T-cell (primary cell): ENCODE results near the gene CABLES2. TPM values are rescaled to one million over a fixed set of nuclear protein-coding genes. Genes with fewer than 3 reads are reported as not detected.

Experiments used
- ATAC-seq, 4 experiments: fragments of 200-7000 bp in 3 of 4; fragments of 150-1000 bp in 1 of 4; cut with Tn5 transposase; replicated peaks in 1 of 4; 1 replicate in 3 of 4; 2 replicates in 1 of 4; pipeline ENCODE4 v1.10.0; 2021; ENCODE audit warnings: moderate library complexity in 3 of 4, mild to moderate bottlenecking in 2 of 4, moderate number of reproducible peaks in 1 of 4
- CTCF ChIA-PET, 2 donors: fragments of 300-600 bp; sonication (Branson Sonifier 250); formaldehyde crosslinking; loops; one replicate each; lab custom pipeline; 2022; ENCODE audit warnings: antibody characterized with exemption in 2 of 2; lab: Charles Lee
- POLR2A ChIA-PET, 2 donors: fragments of 300-600 bp; sonication (Branson Sonifier 250); formaldehyde crosslinking; loops; one replicate each; lab custom pipeline; 2022; ENCODE audit warnings: antibody characterized with exemption in 2 of 2; lab: Charles Lee
- DNase-seq, 35 experiments: peaks; one replicate each; pipeline versions ENCODE4 v3.0.0 to v3.0.0-alpha.2; 2013 to 2023
- H3K27ac ChIP-seq: one replicate; pipeline ENCODE4 v1.5.1; 2013; ENCODE audit warnings: low read length
- H3K27me3 ChIP-seq, 2 experiments: replicated peaks in 1 of 2; 1 replicate in 1 of 2; 2 replicates in 1 of 2; pipeline versions ENCODE4 v1.6.1 to v1.7.0; 2013; ENCODE audit warnings: low read length in 1 of 2, mixed read lengths in 1 of 2; ENCODE audit not compliant: control insufficient read depth in 2 of 2, insufficient read depth in 2 of 2; ENCODE audit errors: extremely low read depth in 1 of 2
- H3K36me3 ChIP-seq, 2 donors: 1 replicate in 1 of 2; 2 replicates in 1 of 2; pipeline versions ENCODE4 v1.6.1 to v1.7.0; 2013; ENCODE audit warnings: low read length in 1 of 2; ENCODE audit not compliant: control insufficient read depth in 2 of 2, insufficient read depth in 1 of 2; ENCODE audit errors: extremely low read depth in 1 of 2
- H3K4me1 ChIP-seq, 2 experiments: 1 replicate in 1 of 2; 2 replicates in 1 of 2; pipeline versions ENCODE4 v1.6.1 to v1.7.0; 2013; ENCODE audit warnings: low read length in 2 of 2, mixed read lengths in 1 of 2; ENCODE audit not compliant: insufficient read depth in 2 of 2, control insufficient read depth in 1 of 2; ENCODE audit errors: extremely low read depth in 1 of 2
- H3K4me3 ChIP-seq, 2 donors: 1 replicate in 1 of 2; 2 replicates in 1 of 2; pipeline versions ENCODE4 v1.5.1 to v1.7.0; 2013; ENCODE audit warnings: mild to moderate bottlenecking in 2 of 2, low read length in 1 of 2, moderate library complexity in 1 of 2; ENCODE audit not compliant: control insufficient read depth in 1 of 2; ENCODE audit errors: extremely low read depth in 1 of 2
- H3K9me3 ChIP-seq: 2 replicates; pipeline ENCODE4 v1.7.0; 2013
- H3K27ac Mint-ChIP-seq, 2 donors: one replicate each; pipeline ENCODE4 v1.8.0; 2020 to 2021; ENCODE audit warnings: mild to moderate bottlenecking in 2 of 2, mixed read lengths in 2 of 2
- H3K27me3 Mint-ChIP-seq, 2 donors: one replicate each; pipeline ENCODE4 v1.8.0; 2021 to 2022; ENCODE audit warnings: mixed read lengths in 2 of 2
- H3K36me3 Mint-ChIP-seq: one replicate; pipeline ENCODE4 v1.8.0; 2021; ENCODE audit warnings: mixed read lengths
- H3K4me1 Mint-ChIP-seq, 3 donors: one replicate each; pipeline ENCODE4 v1.8.0; 2020 to 2022; ENCODE audit warnings: mixed read lengths in 3 of 3, mild to moderate bottlenecking in 1 of 3
- H3K4me3 Mint-ChIP-seq, 3 donors: one replicate each; pipeline ENCODE4 v1.8.0; 2020 to 2022; ENCODE audit warnings: mild to moderate bottlenecking in 3 of 3, mixed read lengths in 3 of 3, moderate library complexity in 3 of 3
- H3K9me3 Mint-ChIP-seq, 3 donors: one replicate each; pipeline ENCODE4 v1.8.0; 2020 to 2022; ENCODE audit warnings: mixed read lengths in 3 of 3
- WGBS: methylation state at CpG from one replicate; pipeline ENCODE4 v1.1.5; 2013; ENCODE audit warnings: missing lambda C conversion rate; ENCODE audit not compliant: insufficient coverage; 5-methylcytosine and 5-hydroxymethylcytosine counted together
- total RNA-seq, 35 experiments: library from RNA in 6 of 35; stranded (reverse) in 6 of 35; fragments of 120-200 nt in 1 of 35; gene quantifications; one replicate each; pipeline versions ENCODE4 v1.2.1 to v1.2.4 and lab custom pipeline; 2013 to 2026

Gene CABLES2
- total RNA-seq, 5 donors from 2014 or later (not counting 1 experiment from before 2014, with no cell fraction given), result 4.3 to 6.8 (median 5.6) TPM

DNA sequence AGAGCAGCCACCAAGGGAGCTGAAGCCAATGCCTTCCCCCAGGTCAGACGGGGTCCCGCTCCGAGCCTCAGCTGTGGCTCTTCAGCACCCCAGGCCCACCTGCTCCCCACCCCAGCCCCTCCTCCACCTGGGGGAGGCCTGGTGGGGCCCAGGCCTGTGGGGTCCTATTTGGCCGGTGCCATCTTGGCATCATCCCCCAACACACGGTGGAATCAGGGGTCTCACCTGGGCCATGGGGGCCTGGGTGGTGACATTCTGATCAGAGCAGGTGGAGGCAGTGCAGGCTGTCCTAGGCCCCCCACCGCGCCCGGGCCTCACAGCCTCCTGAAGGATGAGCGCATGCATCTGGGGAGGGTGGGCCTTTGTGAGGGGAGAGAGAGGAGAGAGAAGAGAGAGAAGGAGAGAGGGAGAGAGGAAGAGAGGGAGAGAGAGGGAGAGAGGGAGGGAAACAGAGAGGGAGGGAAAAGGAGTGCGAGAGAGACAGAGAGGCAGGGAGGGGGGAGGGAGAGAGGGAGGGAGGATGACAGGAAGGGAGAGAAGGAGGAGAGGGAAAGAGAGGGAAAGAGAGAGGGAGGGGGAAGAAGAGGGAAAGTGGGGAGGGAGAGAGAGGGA, 44.2 kb upstream of the CABLES2 start:
- H3K4me1 Mint-ChIP-seq, result no peaks in the 10 kb centered on the region
- Histone ChIP-seq H3K4me3 (no peak overlapping the region), H3K27me3 (peaks cover 0 to 57% of the 10 kb centered on the region in 2 experiments), H3K27ac (no peak overlapping the region), H3K9me3 (no peaks in the 10 kb centered on the region), H3K36me3 (no peaks in the 10 kb centered on the region), H3K4me1 (no peaks in the 10 kb centered on the region)
- DNase-seq, result no peak
- H3K27me3 Mint-ChIP-seq, result peaks cover 3 to 23% of the 10 kb centered on the region in 2 donors
- ChIA-PET CTCF (no interaction called here), POLR2A (no interaction called here)
- H3K4me3 Mint-ChIP-seq, result no peak overlapping the region
- no peaks in the 10 kb centered on the region for H3K9me3 Mint-ChIP-seq
- H3K36me3 Mint-ChIP-seq, result no peaks in the 10 kb centered on the region
- no peak overlapping the region for H3K27ac Mint-ChIP-seq
- WGBS, result 81% methylated on average over 3 of the region's 10 CpGs
- no peak for ATAC-seq

DNA sequence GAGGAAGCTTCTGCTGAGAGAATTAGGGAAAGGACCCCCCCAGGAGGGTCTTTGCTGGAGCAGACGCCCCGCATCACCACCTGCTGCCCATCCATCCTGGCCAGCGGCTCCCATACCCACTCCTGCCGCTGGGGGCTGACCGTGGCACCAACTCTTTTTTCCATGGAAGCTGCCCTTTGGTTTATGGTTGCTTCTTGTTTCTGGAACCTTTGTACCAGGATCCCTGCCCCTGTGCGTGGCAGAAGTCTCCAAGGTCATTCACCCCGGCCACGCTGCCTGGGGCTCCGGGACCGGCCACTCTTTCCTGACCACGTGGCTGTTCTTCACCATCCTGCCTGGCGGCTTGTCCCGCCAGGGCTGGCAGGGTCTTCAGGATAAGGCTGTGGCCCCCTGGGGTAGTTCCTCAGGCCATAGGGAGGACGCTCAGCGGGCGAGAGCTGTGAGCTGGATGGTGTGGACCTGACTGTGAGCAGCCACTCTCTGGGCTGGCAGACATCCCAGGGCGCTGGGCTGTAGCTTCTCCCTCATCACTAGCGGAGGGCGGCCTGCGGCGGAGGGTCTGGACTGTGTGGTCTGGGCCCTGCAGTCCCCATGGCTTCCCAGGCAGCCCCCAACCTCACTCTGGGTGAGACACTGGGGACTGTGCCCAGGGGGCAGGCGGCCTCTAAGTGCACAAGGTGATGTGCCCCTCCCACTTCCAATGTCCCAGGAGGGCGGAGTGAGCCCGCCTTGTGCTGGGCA, 43.0 kb upstream of the CABLES2 start:
- Histone ChIP-seq H3K36me3 (no peaks in the 10 kb centered on the region), H3K27ac (no peak overlapping the region), H3K4me1 (no peaks in the 10 kb centered on the region), H3K27me3 (peaks cover 0 to 58% of the 10 kb centered on the region in 2 experiments), H3K9me3 (no peaks in the 10 kb centered on the region), H3K4me3 (no peak overlapping the region)
- H3K4me3 Mint-ChIP-seq, result no peak overlapping the region
- no peaks in the 10 kb centered on the region for H3K9me3 Mint-ChIP-seq
- ChIA-PET CTCF (no interaction called here), POLR2A (no interaction called here)
- no peaks in the 10 kb centered on the region for H3K4me1 Mint-ChIP-seq
- no peak for DNase-seq
- no peak overlapping the region for H3K27ac Mint-ChIP-seq
- WGBS, result 80% methylated on average over 20 of the region's 24 CpGs
- ATAC-seq, result no peak
- H3K36me3 Mint-ChIP-seq, result no peaks in the 10 kb centered on the region
- H3K27me3 Mint-ChIP-seq, result peaks cover 3 to 20% of the 10 kb centered on the region in 2 donors

DNA sequence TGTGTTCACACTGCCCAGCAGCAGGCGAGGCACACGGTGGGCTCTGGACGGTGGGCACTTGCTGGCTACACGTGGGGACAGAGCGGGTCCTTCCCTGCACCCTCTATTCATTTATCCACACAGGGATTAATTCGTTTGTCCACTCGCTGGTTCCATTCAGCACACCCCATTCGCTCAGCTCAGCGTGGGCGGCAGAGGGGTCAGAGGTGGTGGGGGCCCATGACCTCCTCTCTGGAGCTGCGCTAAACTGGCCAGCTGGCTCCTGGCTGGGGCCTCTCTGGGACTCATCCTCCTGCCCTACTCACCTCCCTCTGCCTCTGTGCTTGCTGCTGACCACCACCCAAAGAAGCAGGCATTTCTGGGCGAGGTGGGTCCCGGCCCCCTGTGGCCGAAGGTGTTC, 41.7 kb upstream of the CABLES2 start:
- Mint-ChIP-seq H3K4me3 (no peak overlapping the region), H3K36me3 (no peaks in the 10 kb centered on the region), H3K27me3 (peaks cover 6 to 19% of the 10 kb centered on the region in 2 donors), H3K9me3 (no peaks in the 10 kb centered on the region), H3K4me1 (no peaks in the 10 kb centered on the region), H3K27ac (no peak overlapping the region)
- WGBS, result 75% methylated on average over 13 of the region's 14 CpGs
- no peaks in the 10 kb centered on the region for H3K9me3 ChIP-seq
- POLR2A ChIA-PET, result no interaction called here
- CTCF ChIA-PET, result no interaction called here
- DNase-seq (no peak), ATAC-seq (no peak)
- H3K4me1 ChIP-seq, result no peaks in the 10 kb centered on the region
- H3K36me3 ChIP-seq, result no peaks in the 10 kb centered on the region
- H3K4me3 ChIP-seq, result no peak overlapping the region
- peaks cover 0 to 65% of the 10 kb centered on the region in 2 experiments for H3K27me3 ChIP-seq
- no peak overlapping the region for H3K27ac ChIP-seq

DNA sequence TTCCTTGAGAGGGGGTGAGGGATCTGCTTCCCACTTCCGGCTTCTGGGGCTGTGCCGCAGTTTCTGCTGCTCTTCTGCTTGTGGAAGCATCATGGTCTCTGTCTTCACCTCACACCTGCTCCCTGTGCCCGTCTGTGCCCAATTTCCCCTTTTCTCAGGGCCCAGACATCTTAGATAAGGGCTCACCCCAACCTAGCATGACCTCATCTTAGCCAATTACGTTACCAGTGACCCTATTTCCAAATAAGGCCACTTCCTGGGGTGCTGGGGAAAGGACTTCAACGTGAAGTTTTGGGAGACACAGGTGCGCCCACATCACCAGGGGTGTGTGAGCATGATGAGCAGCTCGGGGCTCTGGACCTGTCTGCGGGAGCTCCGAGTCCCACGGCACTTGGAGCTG, 41.0 kb upstream of the CABLES2 start:
- WGBS, result 53% methylated on average over 7 of the region's 10 CpGs
- CTCF ChIA-PET, result no interaction called here
- Histone ChIP-seq H3K9me3 (no peaks in the 10 kb centered on the region), H3K27ac (no peak overlapping the region), H3K4me1 (no peaks in the 10 kb centered on the region), H3K27me3 (peaks cover 0 to 59% of the 10 kb centered on the region in 2 experiments), H3K36me3 (no peaks in the 10 kb centered on the region), H3K4me3 (no peak overlapping the region)
- Mint-ChIP-seq H3K27ac (no peak overlapping the region), H3K27me3 (peaks cover 6 to 20% of the 10 kb centered on the region in 2 donors), H3K9me3 (no peaks in the 10 kb centered on the region), H3K4me3 (no peak overlapping the region), H3K36me3 (no peaks in the 10 kb centered on the region), H3K4me1 (no peaks in the 10 kb centered on the region)
- DNase-seq, result no peak
- POLR2A ChIA-PET, result no interaction called here
- no peak for ATAC-seq

DNA sequence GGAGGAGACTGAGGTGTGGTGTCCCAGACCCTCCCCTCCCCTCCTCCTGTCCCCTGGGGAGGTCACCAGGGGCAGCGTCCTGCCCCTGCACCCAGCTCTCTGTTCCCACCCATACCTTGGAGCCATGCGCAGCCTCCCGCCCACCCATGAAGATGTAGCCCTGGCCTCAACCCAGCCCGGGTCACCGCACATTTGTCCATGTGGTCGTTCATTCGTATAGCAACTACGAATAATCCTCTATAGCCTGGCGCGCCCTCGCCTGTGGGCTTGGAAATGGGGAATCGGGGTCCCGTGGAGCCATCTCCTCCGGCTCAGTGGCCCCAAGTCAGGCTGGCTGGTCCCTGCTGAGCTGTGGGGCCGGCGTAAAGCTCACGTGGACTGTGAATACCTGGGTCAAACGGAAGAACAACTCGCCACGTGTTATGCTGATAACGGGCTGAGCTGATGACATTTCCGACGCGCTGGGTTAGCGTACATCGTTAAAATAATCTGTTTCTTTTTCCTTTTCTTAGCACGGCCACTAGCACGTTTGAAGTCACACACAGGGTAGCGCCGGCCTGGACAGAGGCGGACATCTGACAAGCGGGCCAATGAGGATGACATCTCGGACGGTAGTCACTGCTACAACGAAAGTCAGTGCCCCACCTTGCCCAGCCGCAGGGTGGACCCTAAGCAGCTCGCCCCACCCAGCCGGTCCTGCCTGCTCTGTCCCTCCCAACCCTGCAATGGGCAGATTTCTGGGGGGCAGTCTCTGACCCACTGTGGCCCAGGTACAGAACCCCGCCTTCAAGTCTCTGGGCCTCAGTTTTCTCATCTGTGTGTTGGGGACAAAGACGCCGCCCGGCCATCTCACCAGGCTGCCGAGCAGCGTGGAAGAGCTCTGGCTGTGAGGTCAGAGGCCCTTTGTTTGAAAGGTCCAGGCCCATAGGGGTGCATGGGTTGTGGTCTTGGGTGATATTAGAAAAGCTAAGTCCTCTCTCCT, 40.1 kb upstream of the CABLES2 start:
- Mint-ChIP-seq H3K36me3 (no peaks in the 10 kb centered on the region), H3K4me1 (no peaks in the 10 kb centered on the region), H3K27ac (no peak overlapping the region), H3K9me3 (no peaks in the 10 kb centered on the region), H3K4me3 (no peak overlapping the region), H3K27me3 (peaks cover 6 to 25% of the 10 kb centered on the region in 2 donors)
- Histone ChIP-seq H3K27me3 (peaks cover 0 to 59% of the 10 kb centered on the region in 2 experiments), H3K36me3 (no peaks in the 10 kb centered on the region), H3K4me1 (no peaks in the 10 kb centered on the region), H3K9me3 (no peaks in the 10 kb centered on the region), H3K4me3 (no peak overlapping the region), H3K27ac (no peak overlapping the region)
- ChIA-PET POLR2A (no interaction called here), CTCF (no interaction called here)
- WGBS, result 87% methylated on average over 43 of the region's 44 CpGs
- DNase-seq (no peak), ATAC-seq (no peak)

DNA sequence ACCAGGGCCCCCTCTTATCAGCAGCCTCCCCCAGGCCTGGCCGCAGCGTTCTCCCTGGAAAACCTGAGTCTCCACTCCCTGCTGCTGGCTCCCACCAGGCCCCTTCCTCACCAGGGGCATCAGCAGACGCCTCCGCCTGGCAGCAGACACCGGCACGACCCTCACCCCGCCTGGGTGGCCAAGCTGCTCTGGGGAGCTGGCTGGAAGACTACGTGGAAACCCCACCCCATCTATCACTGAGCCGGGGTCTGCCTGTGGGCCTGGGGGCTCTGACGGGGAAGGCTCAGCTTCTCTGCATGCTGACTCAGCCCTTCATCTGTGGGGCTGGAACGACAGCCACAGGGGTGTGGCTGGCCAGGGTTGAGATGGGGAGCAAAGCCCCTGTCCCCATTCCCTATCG, 39.4 kb upstream of the CABLES2 start:
- Histone ChIP-seq H3K27ac (no peak overlapping the region), H3K4me3 (no peak overlapping the region), H3K27me3 (peaks cover 0 to 66% of the 10 kb centered on the region in 2 experiments), H3K9me3 (no peaks in the 10 kb centered on the region), H3K36me3 (no peaks in the 10 kb centered on the region), H3K4me1 (no peaks in the 10 kb centered on the region)
- POLR2A ChIA-PET, result no interaction called here
- no peak overlapping the region for H3K4me3 Mint-ChIP-seq
- ATAC-seq, result no peak
- CTCF ChIA-PET, result no interaction called here
- no peak overlapping the region for H3K27ac Mint-ChIP-seq
- 82% methylated on average over 7 of the region's 12 CpGs for WGBS
- no peaks in the 10 kb centered on the region for H3K9me3 Mint-ChIP-seq
- peaks cover 6 to 25% of the 10 kb centered on the region in 2 donors for H3K27me3 Mint-ChIP-seq
- no peaks in the 10 kb centered on the region for H3K36me3 Mint-ChIP-seq
- DNase-seq, result no peak
- H3K4me1 Mint-ChIP-seq, result no peaks in the 10 kb centered on the region
